ENCODE data around the gene SCRN1.

The SCRN1 gene

DNA sequence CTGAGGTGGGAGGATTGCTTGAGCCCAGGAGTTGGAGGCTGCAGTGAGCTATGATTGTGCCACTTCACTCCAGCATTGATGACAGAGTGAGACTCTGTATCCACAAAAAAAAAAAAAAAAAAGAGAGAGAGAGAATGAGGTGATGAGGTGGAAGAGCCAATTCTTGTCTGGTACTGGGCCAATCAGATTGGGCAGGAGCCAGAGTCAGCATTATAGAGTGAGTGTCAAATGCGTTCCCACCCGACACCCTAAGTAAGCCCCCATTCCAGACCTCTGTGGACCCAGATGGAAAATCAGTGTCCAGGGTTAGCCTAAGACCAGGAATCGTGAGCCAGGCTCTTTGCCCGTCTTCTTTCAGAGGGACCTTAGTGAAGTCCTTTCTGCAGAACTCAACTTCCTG lies 99.3 kb downstream of the SCRN1 start:
- no peak for DNase-seq (ENCODE audit: low spot score)

DNA sequence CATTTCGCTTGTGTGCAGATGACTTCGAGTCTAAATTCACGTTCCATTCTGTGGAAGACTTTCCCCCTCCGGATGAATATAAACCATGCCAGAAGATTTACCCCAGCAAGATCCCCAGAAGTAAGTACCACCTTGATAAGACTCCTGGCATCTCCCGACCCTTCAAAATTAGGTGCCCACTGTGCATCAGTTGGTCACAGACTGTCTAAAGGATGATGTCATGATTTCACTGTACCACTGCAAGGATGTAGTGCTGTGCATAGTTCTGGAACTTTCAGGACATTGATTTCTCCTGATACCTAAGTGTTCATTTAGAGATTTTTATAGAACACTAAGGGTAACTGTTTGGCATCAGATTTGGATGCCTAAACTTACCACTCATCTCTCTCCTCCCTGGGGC lies 100.3 kb downstream of the SCRN1 start:
- DNase-seq (ENCODE audit: low spot score), result no peak

DNA sequence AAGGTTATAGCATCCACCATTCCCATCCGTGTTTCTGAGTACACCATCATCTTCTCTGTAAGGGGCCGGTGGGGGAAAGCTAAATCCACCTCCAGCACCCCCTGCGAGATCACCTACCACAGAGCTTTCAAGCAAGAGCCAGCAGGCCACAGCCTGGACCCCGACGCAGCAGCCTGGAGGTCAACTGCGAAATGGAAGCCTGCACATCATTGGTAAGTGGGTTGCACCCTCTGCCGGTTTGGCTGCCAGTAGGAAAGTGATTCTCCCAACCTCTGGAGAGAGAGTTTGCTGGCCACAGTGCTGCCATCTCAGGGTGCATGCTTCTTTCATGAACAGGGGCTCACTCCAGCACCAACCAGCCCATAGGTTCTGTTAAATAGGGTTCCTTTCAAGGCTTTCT lies 101.6 kb downstream of the SCRN1 start:
- peak; percentile 2 for DNase-seq (ENCODE audit: low spot score)

DNA sequence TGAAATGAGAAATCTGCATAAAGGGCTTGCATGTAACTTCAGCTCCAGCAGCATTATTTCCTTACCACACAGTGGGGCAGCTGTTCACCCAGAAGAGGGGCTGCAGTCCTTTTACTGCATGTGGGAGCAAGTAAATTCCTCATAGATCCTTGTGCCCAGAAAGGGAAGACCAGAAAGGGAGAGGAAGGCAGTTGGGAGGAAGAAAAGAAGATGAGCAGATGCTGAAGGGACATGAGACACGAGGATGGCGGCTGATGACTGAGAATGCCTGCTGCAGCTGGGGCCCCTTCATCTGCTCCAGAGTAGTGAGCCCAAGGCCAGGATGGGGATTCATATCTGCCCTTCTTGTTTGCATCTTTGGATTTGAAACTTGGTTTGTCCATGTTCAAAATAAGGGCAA lies 102.8 kb downstream of the SCRN1 start:
- DNase-seq (ENCODE audit: low spot score), result no peak

DNA sequence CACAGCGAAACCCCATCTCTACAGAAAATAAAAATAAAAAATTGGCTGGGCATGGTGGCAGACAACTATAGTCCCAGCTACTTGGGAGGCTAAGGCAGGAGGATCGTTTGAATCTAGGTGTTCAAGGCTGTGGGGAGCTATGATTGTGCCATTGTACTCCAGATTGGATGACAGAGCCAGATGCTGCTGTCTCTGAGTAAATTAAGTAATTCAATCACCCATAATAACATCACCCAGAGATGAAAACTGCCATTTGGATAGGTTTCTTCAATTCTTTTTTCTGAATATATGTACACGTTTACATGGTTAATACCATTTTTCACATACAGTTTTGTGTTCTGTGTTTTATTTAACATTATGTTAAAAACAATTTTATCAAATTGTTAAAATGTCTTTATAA lies 104.0 kb downstream of the SCRN1 start:
- no peak for DNase-seq (ENCODE audit: low spot score)

DNA sequence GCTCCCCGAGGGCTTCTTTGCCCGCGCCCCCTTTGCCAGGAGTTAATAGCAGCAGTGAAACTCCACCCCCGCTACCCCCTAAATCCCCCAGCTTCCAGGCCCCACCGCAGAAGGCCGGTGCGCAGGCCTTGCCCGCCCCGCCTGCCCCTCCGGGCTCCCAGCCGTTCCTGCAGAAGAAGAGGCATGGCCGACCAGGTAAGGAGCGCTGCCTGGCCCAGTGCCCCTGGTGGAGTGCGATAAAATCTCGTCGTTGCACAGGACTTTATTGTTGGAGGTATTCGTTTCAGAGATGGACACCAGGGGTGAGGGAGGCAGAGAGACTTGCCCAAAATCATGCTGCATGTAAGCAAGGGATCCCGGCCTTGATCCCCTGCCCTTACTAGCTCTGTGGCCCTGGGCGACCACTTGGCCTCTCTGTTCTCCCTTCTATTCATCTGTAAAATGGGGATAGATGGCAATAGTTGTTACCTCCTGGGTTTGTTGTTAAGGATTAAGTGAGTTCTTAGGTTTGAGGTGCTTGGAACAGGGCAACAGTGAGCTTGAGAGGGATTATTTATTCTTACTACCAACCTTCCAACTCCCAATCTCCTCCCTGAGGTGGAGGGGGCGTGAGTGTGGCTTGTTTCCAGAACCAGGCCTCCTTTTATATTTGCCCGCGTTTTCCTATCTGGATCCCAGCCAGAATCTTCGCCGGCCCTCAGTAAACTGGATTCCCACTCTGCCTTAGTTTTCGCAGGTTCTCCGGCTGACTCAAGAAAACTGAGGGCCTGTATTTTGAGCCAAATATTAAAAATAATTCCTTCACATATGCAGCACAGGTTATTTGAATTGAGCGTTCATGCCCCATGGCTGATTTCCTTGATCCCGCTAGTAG lies 105.0 kb downstream of the SCRN1 start:
- no peak for DNase-seq (ENCODE audit: low spot score)

DNA sequence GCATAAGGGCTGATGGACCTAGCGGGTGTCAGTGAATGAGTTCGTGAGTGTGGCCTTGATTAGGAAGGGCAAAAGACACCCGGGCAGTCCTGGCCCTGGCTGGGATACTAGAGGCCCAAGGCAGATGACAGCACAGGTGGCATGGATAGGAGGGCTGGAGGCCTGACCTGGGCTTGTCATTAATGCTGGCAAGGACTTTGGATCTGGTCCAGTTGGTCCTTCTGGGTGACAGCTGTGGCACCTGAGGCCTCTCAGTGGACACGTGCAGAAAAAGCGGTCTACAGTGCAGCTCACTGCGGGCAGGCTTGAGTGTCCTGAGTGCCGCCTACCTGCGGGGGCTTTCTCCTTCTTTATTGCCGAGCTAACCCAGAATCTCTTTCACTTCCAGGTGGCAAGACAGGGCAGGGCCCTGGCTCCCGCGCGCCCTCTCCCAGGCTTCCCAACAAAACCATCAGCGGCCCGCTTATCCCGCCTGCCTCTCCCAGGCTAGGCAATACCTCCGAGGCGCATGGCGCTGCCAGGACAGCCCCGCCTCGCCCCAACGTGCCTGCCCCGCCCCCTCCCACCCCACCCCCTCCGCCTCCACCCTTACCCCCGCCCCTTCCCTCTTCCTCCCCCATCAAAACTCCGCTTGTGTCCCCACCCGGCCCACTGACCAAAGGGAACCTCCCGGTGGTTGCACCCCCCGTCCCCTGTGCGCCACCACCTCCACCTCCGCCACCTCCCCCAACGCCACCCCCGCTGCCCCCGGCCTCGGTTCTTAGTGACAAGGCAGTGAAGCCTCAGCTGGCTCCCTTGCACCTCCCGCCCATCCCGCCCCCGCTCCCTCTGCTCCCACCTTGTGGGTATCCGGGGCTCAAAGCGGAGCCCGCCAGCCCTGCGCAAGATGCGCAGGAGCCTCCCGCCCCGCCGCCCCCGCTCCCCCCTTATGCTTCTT lies 105.9 kb downstream of the SCRN1 start:
- DNase-seq (ENCODE audit: low spot score), result no peak

DNA sequence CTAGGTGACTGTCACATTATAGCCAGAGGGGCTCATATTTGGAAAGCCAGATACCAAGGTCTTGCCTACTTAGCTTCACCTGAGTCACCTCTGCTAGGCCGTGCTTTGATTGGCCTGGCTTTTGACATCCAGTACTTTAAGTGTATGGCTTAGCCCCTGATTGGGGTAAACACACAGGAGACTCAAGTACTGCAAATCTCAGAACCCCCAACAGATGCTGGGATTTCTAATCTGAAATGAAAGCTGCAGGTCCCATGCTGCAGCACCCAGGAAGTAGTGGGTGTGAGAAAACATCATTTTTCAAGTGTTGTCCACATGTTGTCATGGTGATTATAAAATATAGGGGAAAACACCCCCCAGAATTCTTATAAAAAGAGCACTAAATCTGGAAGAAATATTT lies 107.1 kb downstream of the SCRN1 start:
- DNase-seq (ENCODE audit: low spot score), result no peak

DNA sequence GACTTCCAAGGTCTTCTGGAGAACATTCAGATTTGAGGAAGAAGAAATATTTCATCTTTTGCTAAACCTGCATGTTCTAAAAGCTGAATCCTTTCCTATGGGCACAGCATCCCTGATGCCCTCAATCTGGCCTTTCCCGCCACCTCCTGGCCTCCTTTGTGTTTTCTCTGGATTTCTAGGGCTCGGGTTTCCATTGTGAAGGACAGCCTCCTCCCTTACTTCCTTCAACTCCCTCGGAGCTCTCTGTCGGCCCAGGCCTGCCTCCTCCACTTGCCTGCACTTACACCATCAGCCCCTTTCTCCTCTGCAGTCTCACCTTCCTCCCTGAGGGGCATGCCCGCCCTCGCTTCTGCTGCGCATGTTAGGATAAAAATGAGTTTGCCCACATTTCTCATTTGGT lies 107.9 kb downstream of the SCRN1 start:
- no peak for DNase-seq (ENCODE audit: low spot score)

DNA sequence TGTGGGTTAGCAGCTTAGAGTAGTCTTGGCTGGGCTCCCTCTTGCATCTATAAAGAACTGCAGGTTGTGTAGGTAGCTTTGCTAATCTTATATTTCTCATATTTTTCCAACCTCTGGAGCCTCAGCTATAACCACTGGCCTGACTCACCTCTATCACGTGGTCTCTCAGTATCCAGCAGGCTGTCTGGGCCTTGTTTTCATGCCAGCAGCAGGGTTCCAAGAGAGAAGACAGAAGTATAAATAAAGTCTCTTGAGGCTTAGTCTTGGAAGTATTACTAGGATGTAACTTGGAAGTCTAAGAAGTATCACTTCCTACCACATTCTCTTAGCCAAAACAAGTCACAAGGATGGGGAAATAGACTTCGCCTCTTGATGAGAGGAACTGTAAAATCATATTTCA lies 110.0 kb downstream of the SCRN1 start:
- DNase-seq (ENCODE audit: low spot score), result peak; percentile 60

DNA sequence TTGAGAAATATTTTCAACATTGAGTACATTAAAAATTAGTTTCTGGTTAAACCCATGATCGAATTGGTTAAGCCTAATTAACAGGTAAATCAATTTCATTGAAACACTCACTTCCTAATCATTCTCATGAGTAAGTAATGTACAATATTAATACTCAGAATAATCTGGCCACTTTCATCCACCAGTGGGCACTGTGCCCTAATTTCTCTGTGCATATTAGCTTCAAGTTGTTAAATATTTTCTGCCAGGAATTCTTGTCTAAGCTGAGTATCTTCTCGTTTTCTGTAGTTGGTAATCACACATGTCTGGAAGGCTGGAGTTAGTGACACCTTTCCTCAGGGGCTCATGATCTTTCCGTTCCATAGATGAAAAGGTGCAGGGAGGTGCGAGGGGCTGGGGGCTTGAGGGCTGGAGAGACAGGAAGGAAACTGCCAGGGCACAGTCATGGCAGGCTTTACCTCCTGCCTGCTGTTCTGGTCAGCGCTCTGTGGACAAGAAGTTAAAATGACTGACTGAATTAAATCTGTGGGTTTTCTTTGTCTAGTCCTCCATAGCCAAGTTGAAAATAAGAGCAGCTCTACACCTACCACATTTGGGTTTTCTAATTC lies 111.4 kb downstream of the SCRN1 start:
- DNase-seq (ENCODE audit: low spot score), result peak; percentile 50

DNA sequence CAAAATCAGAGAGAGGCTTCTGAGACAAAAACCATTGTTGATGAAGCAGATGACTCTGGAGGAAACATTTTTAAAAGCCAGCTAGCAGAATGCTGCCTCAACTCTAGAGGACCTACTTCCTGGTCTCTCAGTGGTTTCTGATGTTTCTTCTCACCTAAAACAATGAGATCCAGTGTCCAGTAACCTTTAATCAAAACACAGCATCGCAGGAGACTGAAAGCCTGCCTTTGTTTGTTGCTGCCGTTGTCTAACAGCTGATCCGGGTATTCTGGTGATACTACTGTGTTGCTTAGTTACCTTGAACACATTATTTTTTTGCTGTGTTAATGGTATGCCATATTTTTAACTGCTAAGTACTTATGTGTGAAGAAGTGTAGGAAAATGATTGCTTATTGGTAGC lies 112.4 kb downstream of the SCRN1 start:
- no peak for DNase-seq (ENCODE audit: low spot score)

DNA sequence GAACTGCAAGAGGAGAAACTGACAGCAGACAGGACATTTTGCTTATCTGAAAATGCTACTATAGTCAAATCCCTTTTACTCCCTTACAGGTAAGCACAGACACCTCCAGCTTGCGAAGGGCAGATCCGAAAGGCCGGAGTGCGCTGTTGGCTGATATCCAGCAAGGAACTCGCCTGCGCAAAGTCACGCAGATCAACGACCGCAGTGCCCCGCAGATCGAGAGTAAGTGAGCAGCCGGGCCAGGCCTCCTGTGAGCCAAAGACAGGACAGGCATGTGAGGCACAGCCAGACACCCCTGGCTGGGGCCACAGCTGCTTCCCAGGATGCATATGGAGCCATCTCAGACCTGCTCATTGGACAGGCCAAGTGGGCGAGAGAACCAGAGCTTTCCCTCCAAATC lies 113.9 kb downstream of the SCRN1 start:
- DNase-seq (ENCODE audit: low spot score), result no peak

DNA sequence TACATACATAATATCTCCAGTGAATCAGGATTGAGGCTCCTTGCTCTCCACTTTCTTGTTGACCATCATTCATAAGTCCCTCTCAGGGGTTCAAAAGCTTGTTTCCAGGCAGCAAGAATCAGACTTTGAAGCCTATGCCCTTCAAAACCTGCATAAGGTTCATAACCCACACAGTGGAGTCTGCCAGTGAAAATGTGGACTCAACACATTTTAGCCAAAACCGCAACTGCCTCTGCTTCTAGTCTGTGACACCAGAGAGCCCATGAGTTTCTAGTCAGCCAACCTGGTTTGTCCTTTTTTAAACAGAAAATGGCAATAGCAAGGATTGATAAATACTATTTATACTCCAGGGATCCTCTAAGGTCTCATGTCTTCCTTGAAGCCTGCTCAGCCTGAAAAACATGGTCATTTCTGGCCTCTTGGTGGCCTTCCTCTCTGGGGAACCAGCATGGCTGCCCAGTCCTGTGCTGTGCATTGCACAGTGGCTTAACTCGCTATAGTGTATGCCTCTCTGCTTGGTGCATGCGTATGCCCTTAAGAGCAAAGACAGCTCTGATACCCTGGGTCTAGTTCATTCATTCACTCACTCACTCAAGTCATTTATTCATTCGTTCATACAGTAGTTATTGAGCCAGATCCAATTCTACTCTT lies 115.8 kb downstream of the SCRN1 start:
- no peak for DNase-seq (ENCODE audit: low spot score)

DNA sequence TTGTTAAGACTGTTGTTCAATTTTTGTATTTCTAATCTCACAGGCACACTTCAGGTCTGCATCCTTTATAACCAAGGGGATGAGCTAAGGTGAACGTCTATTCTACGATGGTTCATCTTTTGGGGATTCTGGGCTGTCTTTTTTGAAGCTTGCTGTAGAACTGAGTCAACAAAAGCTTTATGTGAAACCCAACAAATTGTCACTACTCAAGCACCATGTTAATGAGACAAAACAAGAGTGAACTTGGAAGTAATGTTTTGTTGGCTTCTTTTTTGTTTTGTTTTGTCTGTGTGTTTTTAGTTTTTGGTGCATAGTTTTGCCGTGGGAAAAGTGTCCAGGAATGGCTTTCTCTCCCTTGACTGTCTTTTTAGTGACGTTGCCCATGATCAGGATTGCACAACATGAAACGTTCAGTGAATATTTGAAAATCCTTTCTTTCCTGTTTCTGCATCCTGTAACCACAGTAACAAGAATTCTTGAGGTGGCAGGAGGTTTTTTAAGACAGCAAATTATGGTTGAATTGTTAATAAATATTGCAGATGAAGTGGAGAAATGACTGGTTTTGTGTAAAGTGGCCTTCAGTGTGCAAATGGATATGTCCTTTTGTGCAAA lies 117.7 kb downstream of the SCRN1 start:
- peak; percentile 74 for DNase-seq (ENCODE audit: low spot score)

All from GM03348 (cell line).